Fibroblast of mammary gland (primary cell): ENCODE measurements around the gene CLEC10A.

Experiments used
- DNase-seq: peaks from one replicate; pipeline ENCODE4 v3.0.0-alpha.2; 2010; ENCODE audit warnings: low read depth
- H3K4me3 ChIP-seq: 2 replicates; pipeline ENCODE4 v1.5.1; 2011; ENCODE audit warnings: low read depth, mild to moderate bottlenecking, low read length, moderate library complexity; ENCODE audit not compliant: control insufficient read depth
- CTCF ChIP-seq: conservative IDR thresholded peaks from 2 replicates; pipeline ENCODE4 v1.5.1; 2011; ENCODE audit warnings: low read depth, low read length, inconsistent platforms; ENCODE audit not compliant: control insufficient read depth, insufficient read depth

The CLEC10A gene

GRCh38 chr17:7111784-7112509, 31.9 kb upstream of the CLEC10A start:
- no peak for TF ChIP-seq CTCF
- no peak for DNase-seq
- H3K4me3 ChIP-seq: no peak overlapping the region

- DNase-seq: no peak
- no peak for TF ChIP-seq CTCF
- H3K4me3 ChIP-seq: no peak overlapping the region
These were observed 30.7 kb upstream of the CLEC10A start for GRCh38 chr17:7110617-7111306.

GRCh38 chr17:7109461-7110322, 29.6 kb upstream of the CLEC10A start:
- no peak overlapping the region for H3K4me3 ChIP-seq
- TF ChIP-seq CTCF: no peak
- DNase-seq: no peak

GRCh38 chr17:7108981-7109380, 28.9 kb upstream of the CLEC10A start:
- no peak for DNase-seq
- no peak for TF ChIP-seq CTCF
- no peak overlapping the region for H3K4me3 ChIP-seq

GRCh38 chr17:7108560-7108925, 28.5 kb upstream of the CLEC10A start:
- no peak overlapping the region for H3K4me3 ChIP-seq
- no peak for DNase-seq
- no peak for TF ChIP-seq CTCF

GRCh38 chr17:7107795-7108559, 27.9 kb upstream of the CLEC10A start:
- DNase-seq: no peak
- TF ChIP-seq CTCF: no peak
- no peak overlapping the region for H3K4me3 ChIP-seq
